GM13977 (cell line): ENCODE measurements around the gene DNAH5.
A peak's percentile ranks its signal among the peaks of the same experiment; 100 is the strongest.

Source experiments
- DNase-seq: peaks from one replicate; pipeline ENCODE4 v3.0.0; 2012; ENCODE audit warnings: low spot score
- CTCF ChIP-seq: IDR thresholded peaks from 2 replicates; pipeline ENCODE4 v1.5.1; 2012; ENCODE audit warnings: mild to moderate bottlenecking, control low read depth; ENCODE audit not compliant: insufficient read depth; ENCODE audit errors: extremely low read depth, missing control alignments
- in situ Hi-C: fragments of 300-500 bp; cut with MboI; formaldehyde crosslinking; loops from one replicate; pipeline ENCODE4 v1.12.0; 2022; ENCODE audit warnings: low sequenced_read_pairs, low pct_unique_long_range_greater_than_20kb, mixed read lengths, inconsistent platforms; ENCODE audit not compliant: unreplicated experiment

DNAH5 gene

DNA sequence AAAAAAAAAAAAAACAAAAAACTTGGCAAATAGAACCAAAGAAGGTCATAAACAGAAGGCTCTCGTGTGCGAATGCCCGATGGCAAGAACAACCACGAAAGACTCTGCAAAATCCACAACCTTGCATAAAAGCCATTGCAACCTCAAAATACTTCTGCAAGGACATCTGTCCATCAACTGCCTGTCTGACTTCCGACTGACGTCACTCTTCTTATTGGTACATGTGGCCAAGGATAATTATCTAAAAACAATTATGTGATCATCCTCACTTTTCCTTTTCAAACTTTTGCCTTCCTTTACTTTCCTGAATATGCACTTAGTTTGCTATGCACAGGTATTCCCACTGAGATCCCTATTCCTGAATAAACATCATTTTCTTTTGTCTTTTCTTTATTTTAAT is 29.2 kb upstream of the DNAH5 start:
- in situ Hi-C loops = no loop called here
- no peak for TF ChIP-seq CTCF
- DNase-seq = no peak

DNA sequence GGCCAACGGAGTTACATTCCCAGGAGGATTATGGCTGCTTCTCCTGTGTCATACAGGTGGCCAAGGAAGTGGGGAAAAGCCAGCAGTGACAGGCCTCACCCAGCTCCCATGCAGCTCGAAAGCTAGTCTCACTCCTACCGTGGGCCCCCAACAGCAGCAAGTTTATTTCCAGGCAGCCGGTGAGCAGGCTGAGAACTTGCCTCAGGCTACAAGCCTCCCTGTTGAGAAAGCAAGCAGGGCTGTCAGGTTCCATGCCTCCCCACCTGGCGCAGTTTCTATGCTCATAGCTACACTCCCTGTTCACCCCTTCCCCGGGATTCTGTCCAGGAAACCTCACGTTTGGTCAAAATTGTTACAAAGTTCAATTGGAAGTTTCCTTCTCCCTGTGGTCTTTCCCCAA is 27.5 kb upstream of the DNAH5 start:
- no peak for DNase-seq
- no peak for TF ChIP-seq CTCF
- in situ Hi-C loops = no loop called here

- DNase-seq = peak; percentile 39
- in situ Hi-C loops = no loop called here
- TF ChIP-seq CTCF = peak; percentile 57
These were observed 12.7 kb upstream of the DNAH5 start for GRCh38 chr5:13957032-13957645.

GRCh38 chr5:13956471-13956870 is 12.0 kb upstream of the DNAH5 start:
- in situ Hi-C loops = no loop called here
- no peak for DNase-seq

DNA sequence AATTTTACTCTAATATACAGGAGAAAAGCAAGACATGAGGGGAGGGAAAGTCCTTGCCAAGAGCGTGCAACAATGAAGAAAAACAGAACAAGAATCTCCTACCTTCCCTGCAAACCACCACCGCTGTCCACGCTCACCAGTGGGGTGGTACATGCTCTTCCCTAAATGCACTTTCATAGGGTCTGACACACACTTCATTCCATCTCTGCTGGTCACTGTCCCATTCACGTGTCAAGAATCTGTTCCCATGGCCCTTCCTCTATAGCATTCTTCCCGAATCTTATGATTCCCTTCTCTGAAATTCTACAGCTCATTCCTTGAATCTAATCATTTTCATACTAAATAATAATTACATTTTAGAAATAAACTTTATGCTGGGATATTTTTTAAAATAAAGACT is 11.4 kb upstream of the DNAH5 start:
- in situ Hi-C loops = no loop called here
- no peak for TF ChIP-seq CTCF
- no peak for DNase-seq

More at GRCh38 chr5:13956471-13956870, 12.0 kb upstream of the DNAH5 start:
- no peak for TF ChIP-seq CTCF

GRCh38 chr5:13946111-13946510 is 1.6 kb upstream of the DNAH5 start:
- no peak for TF ChIP-seq CTCF
- in situ Hi-C loops = no loop called here
- no peak for DNase-seq
